Cardiac fibroblast (primary cell): ENCODE results near the gene IFI35.
A peak's percentile ranks its signal among the peaks of the same experiment; 100 is the strongest.

ENCODE experiments used
- DNase-seq, 2 donors: peaks; one replicate each; pipeline versions ENCODE4 v3.0.0 to v3.0.0-alpha.2; 2010; ENCODE audit warnings: low read depth in 2 of 2
- H3K4me3 ChIP-seq, 2 donors: replicated peaks in 1 of 2; 1 replicate in 1 of 2; 2 replicates in 1 of 2; pipeline ENCODE4 v1.5.1; 2011; ENCODE audit warnings: low read depth in 2 of 2, low read length in 2 of 2, mild to moderate bottlenecking in 2 of 2, moderate library complexity in 1 of 2
- CTCF ChIP-seq: IDR thresholded peaks from one replicate; pipeline ENCODE4 v1.5.1; 2011; ENCODE audit warnings: low read depth, mild to moderate bottlenecking, low read length, inconsistent platforms

IFI35 gene

GRCh38 chr17:43024407-43025289 is 18.1 kb downstream of the IFI35 start, which contains the start of gene RND2:
Gene RND2, plus strand, starts transcription at chr17:43025231. Its CDS starts 117 bp downstream, at chr17:43025348.
- peak within 1 kb of the TSS; percentile 55 to 61 for H3K4me3 ChIP-seq
- peak; percentile 96 for DNase-seq
- peak; percentile 88 for TF ChIP-seq CTCF

GRCh38 chr17:43025290-43025657 is 18.7 kb downstream of the IFI35 start:
- DNase-seq, result no peak
- H3K4me3 ChIP-seq, result peak overlapping the region; percentile 38 to 46
- TF ChIP-seq CTCF, result no peak

GRCh38 chr17:43025766-43026537 is 19.4 kb downstream of the IFI35 start:
- no peak overlapping the region for H3K4me3 ChIP-seq
- no peak for DNase-seq
- TF ChIP-seq CTCF, result no peak

DNA sequence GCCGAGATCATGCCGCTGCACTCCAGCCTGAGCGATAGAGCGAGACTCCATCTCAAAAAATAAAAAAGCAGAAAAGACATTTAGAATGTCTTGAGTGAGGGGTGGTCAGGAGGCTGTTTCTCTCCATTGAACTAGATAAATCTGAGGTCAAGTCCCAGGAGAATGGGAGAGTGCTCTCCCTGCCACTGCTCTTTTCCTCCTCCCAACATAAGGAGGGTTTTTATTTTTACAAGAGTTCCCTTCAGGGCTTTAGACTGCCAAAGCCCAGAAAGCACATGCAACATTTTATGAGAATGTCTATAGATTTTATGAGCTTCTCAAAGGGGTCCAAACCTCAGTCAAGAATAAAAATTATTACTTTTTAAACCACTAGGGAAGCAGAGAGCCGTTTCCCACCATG is 20.0 kb downstream of the IFI35 start:
- no peak overlapping the region for H3K4me3 ChIP-seq
- no peak for TF ChIP-seq CTCF
- DNase-seq, result no peak

DNA sequence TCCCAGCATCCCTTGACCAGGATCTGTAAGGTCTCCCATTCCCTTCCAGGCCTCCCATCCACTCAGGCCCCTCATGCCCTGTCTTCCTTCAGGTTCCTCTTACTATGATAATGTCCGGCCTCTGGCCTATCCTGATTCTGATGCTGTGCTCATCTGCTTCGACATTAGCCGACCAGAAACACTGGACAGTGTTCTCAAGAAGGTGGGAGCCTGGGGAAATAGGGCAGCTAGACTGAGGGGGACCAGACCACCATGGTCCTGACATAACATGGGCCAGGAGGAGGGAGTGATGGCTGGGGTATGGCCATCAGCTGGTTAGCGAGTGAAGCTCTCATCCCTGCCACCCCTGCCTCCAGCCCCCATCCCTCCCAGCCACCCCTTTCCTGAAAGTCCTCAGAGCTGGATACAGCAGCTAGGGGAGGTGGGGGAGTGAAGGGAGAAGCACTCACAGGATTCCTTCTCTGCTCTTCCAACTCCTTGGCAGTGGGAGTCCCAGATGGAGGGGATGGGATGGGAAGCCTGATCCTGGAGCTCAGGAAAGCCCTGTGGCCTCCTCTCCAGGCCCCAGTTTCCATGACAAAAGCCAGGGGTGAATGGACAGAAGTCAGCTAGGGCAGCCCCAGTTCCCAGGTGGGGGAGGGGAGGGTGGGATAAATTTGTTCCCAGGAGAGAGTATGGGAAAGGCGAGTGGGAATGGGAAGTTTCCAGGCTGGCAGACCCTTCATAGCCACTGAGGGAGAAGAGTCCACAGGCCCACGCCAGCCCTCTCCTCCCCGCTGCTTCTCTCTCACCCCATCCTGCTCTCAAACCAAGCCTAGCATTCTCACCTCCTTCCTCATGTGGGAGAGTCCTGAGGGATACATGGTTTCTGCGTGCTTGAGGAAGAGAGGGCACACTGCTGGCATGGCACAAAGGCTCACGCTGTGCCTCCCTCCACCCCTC is 20.8 kb downstream of the IFI35 start:
- H3K4me3 ChIP-seq, result no peak overlapping the region
- DNase-seq, result no peak
- TF ChIP-seq CTCF, result no peak

DNA sequence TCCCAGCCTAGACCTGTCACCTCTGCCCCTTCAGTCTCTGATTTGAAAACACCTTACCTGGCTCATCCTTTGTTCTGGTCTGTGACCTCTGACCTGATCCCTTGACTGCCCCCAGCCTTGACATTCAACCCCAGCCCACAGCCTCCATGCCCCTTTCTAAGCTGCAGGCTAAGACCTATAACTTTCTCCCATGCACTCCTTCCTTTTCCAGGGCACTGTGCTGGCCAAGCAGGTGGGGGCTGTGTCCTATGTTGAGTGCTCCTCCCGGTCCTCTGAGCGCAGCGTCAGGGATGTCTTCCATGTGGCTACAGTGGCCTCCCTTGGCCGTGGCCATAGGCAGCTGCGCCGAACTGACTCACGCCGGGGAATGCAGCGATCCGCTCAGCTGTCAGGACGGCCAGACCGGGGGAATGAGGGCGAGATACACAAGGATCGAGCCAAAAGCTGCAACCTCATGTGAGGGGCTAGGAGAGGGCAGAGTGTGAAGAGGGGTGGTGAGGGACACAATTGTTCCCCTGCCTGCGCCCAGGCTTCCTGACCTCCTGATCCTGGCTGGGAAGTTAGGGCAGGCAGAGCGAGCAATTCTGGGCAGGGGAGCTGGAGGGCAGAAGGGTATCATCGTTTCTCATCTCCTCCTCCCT is 21.8 kb downstream of the IFI35 start:
- no peak for TF ChIP-seq CTCF
- H3K4me3 ChIP-seq, result no peak overlapping the region
- DNase-seq, result no peak
